GM18909 (cell line): Measurements from ENCODE around the gene LPCAT1.
A peak's percentile ranks its signal among the peaks of the same experiment; 100 is the strongest.

Experiments
- ATAC-seq: cut with Tn5 transposase; IDR thresholded peaks from one replicate; pipeline ENCODE4 v1.9.1; 2021; ENCODE audit warnings: mild to moderate bottlenecking; ENCODE audit not compliant: unreplicated experiment, poor library complexity

Gene LPCAT1

GRCh38 chr5:1502046-1502736, 21.6 kb downstream of the LPCAT1 start:
- peak; percentile 19 for ATAC-seq

GRCh38 chr5:1501372-1502045, 22.3 kb downstream of the LPCAT1 start:
- no peak for ATAC-seq

GRCh38 chr5:1500411-1501091, 23.2 kb downstream of the LPCAT1 start:
- no peak for ATAC-seq

- ATAC-seq: no peak
Measured at GRCh38 chr5:1499851-1500250, 23.9 kb downstream of the LPCAT1 start.

GRCh38 chr5:1498623-1499416, 24.9 kb downstream of the LPCAT1 start:
- ATAC-seq: peak; percentile 43

- ATAC-seq: peak; percentile 26
Measured at GRCh38 chr5:1497795-1498622, 25.8 kb downstream of the LPCAT1 start.

- ATAC-seq: peak; percentile 31
Measured at GRCh38 chr5:1497242-1497777, 26.4 kb downstream of the LPCAT1 start.

GRCh38 chr5:1495525-1495897, 28.2 kb downstream of the LPCAT1 start:
- ATAC-seq: no peak

GRCh38 chr5:1494780-1495524, 28.8 kb downstream of the LPCAT1 start:
- peak; percentile 29 for ATAC-seq

GRCh38 chr5:1493941-1494340, 29.8 kb downstream of the LPCAT1 start:
- ATAC-seq: no peak

GRCh38 chr5:1493413-1493812, 30.3 kb downstream of the LPCAT1 start:
- no peak for ATAC-seq

GRCh38 chr5:1492757-1493156, 31.0 kb downstream of the LPCAT1 start:
- no peak for ATAC-seq

- no peak for ATAC-seq
Measured at GRCh38 chr5:1490376-1490775, 33.4 kb downstream of the LPCAT1 start.

GRCh38 chr5:1489754-1490153, 34.0 kb downstream of the LPCAT1 start:
- ATAC-seq: no peak

GRCh38 chr5:1488882-1489680, 34.7 kb downstream of the LPCAT1 start:
- ATAC-seq: peak; percentile 50

GRCh38 chr5:1487079-1487764, 36.5 kb downstream of the LPCAT1 start:
- ATAC-seq: no peak

- no peak for ATAC-seq
Measured at GRCh38 chr5:1486271-1486670, 37.5 kb downstream of the LPCAT1 start.
